ENCODE measurements around the gene KCNN3. TPM values are rescaled to one million over a fixed set of nuclear protein-coding genes. Genes with fewer than 3 reads are reported as not detected.

KCNN3 gene
- total and polyA plus RNA-seq, 2 of the 13 experiments (the other 11 are each of a cell fraction or from before 2014, with no cell fraction given) = not detected

DNA sequence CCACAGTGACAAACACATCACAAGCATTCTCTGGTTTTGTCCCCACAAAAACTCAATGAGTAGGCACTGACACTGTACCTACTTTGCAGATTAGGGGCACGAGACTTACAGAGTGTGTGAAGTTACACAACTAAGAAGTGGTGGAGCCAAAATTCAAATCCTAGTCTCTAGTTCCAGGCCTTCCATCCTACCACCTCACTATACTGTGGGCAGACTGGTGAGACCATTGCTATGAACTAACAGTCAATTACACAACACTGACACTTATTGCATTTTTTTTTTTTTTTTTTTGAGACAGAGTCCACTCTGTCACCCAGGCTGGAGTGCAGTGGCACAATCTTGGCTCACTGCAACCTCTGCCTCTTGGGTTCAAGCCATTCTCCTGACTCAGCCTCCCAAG lies 71.4 kb downstream of the KCNN3 start:
- no peak for DNase-seq (ENCODE audit: low spot score)
- no peak overlapping the region for H3K4me2 ChIP-seq (ENCODE audit: low read depth, low read length)
- no peak overlapping the region for H3K4me3 ChIP-seq (replicated peaks in 1 of 3; ENCODE audit: insufficient read depth in 1 of 3, low read depth in 2 of 3, low read length in 3 of 3)
- H3K9me3 ChIP-seq (ENCODE audit: low read length) = no peaks in the 10 kb centered on the region
- CTCF ChIA-PET (ENCODE audit: low intra/inter-chr PET ratio, low total read pairs) = no interaction called here
- BruUV-seq (replicated peaks) = no TSS peak
- H2AFZ ChIP-seq (ENCODE audit: low read length) = no peak overlapping the region
- FAIRE-seq = no peak
- H3K4me1 ChIP-seq (ENCODE audit: insufficient read depth, low read length) = no peaks in the 10 kb centered on the region
- H3K36me3 ChIP-seq (replicated peaks in 1 of 2; ENCODE audit: control insufficient read depth in 1 of 2, insufficient read depth in 2 of 2, low read length in 2 of 2) = no peaks in the 10 kb centered on the region
- no peaks in the 10 kb centered on the region for H4K20me1 ChIP-seq (ENCODE audit: insufficient read depth, low read length)
- intact Hi-C loops (cut with micrococcal nuclease; ENCODE audit: unreplicated experiment) = no loop called here
- H3K27ac ChIP-seq (ENCODE audit: extremely low read length, insufficient read depth, low read length) = no peak overlapping the region
- H3K9ac ChIP-seq (ENCODE audit: insufficient read depth, low read depth, low read length) = no peak overlapping the region
- ATAC-seq = no peak
- no peaks in the 10 kb centered on the region for H3K79me2 ChIP-seq (ENCODE audit: insufficient read depth, low read length)
- WGBS (ENCODE audit: low lambda C conversion rate) = no CpG with 5 or more reads among the region's 1 CpG
- POLR2A ChIA-PET = no interaction called here
- H3K27me3 ChIP-seq (ENCODE audit: control insufficient read depth in 1 of 2, insufficient read depth in 2 of 2, low read length in 2 of 2) = peaks cover 5 to 23% of the 10 kb centered on the region in 2 experiments; a peak in 4 of 5 replicates
- TF ChIP-seq MLLT10 (CRISPR knock-in tag; IDR thresholded peaks at IDR 0.05) = no peak
- TF ChIP-seq, protein P1, sequence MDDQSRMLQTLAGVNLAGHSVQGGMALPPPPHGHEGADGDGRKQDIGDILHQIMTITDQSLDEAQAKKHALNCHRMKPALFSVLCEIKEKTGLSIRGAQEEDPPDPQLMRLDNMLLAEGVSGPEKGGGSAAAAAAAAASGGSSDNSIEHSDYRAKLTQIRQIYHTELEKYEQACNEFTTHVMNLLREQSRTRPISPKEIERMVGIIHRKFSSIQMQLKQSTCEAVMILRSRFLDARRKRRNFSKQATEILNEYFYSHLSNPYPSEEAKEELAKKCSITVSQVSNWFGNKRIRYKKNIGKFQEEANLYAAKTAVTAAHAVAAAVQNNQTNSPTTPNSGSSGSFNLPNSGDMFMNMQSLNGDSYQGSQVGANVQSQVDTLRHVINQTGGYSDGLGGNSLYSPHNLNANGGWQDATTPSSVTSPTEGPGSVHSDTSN (CRISPR knock-in tag; IDR thresholded peaks at IDR 0.05; ENCODE audit: borderline replicate concordance) = no peak
- TF ChIP-seq, protein P2, sequence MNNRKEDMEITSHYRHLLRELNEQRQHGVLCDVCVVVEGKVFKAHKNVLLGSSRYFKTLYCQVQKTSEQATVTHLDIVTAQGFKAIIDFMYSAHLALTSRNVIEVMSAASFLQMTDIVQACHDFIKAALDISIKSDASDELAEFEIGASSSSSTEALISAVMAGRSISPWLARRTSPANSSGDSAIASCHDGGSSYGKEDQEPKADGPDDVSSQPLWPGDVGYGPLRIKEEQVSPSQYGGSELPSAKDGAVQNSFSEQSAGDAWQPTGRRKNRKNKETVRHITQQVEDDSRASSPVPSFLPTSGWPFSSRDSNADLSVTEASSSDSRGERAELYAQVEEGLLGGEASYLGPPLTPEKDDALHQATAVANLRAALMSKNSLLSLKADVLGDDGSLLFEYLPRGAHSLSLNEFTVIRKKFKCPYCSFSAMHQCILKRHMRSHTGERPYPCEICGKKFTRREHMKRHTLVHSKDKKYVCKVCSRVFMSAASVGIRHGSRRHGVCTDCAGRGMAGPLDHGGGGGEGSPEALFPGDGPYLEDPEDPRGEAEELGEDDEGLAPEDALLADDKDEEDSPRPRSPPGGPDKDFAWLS (CRISPR knock-in tag; IDR thresholded peaks at IDR 0.05; ENCODE audit: borderline replicate concordance) = no peak
- TF ChIP-seq, protein P3, sequence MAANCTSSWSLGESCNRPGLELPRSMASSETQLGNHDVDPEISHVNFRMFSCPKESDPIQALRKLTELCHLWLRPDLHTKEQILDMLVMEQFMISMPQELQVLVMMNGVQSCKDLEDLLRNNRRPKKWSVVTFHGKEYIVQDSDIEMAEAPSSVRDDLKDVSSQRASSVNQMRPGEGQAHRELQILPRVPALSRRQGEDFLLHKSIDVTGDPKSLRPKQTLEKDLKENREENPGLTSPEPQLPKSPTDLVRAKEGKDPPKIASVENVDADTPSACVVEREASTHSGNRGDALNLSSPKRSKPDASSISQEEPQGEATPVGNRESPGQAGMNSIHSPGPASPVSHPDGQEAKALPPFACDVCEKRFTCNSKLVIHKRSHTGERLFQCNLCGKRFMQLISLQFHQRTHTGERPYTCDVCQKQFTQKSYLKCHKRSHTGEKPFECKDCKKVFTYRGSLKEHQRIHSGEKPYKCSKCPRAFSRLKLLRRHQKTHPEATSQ (CRISPR knock-in tag; IDR thresholded peaks at IDR 0.05; ENCODE audit: borderline replicate concordance) = no peak
- TF ChIP-seq TARDBP (CRISPR knock-in tag; IDR thresholded peaks at IDR 0.05) = no peak
- no peak for TF ChIP-seq NCOR1 (IDR thresholded peaks at IDR 0.05; ENCODE audit: borderline replicate concordance, low read length)
- no peak for TF ChIP-seq ZNF251 (CRISPR knock-in tag; IDR thresholded peaks at IDR 0.05)
- TF ChIP-seq MED1 (CRISPR knock-in tag; IDR thresholded peaks at IDR 0.05) = no peak
- TF ChIP-seq BHLHE40 (IDR thresholded peaks at IDR 0.05; ENCODE audit: low read length) = no peak
- TF ChIP-seq JUNB (CRISPR knock-in tag; IDR thresholded peaks at IDR 0.05; ENCODE audit: borderline replicate concordance) = no peak
- no peak for TF ChIP-seq POLR2A (IDR thresholded peaks at IDR 0.05; ENCODE audit: insufficient read depth in 1 of 2, low read depth in 2 of 2, low read length in 2 of 2)
- TF ChIP-seq, protein P4, sequence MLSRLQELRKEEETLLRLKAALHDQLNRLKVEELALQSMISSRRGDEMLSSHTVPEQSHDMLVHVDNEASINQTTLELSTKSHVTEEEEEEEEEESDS (CRISPR knock-in tag; IDR thresholded peaks at IDR 0.05; ENCODE audit: borderline replicate concordance) = no peak
- no peak for TF ChIP-seq ZFY (CRISPR knock-in tag; IDR thresholded peaks at IDR 0.05)
- no peak for TF ChIP-seq SALL1 (CRISPR knock-in tag; IDR thresholded peaks at IDR 0.05)
- TF ChIP-seq EHMT2 (IDR thresholded peaks at IDR 0.05; ENCODE audit: borderline replicate concordance, low read depth, low read length) = no peak
- no peak for TF ChIP-seq SP5 (CRISPR knock-in tag; IDR thresholded peaks at IDR 0.05; ENCODE audit: borderline replicate concordance, low read depth)
- no peak for TF ChIP-seq ZFP82 (CRISPR knock-in tag; IDR thresholded peaks at IDR 0.05; ENCODE audit: borderline replicate concordance)
- in situ Hi-C loops (cut with HindIII; ENCODE audit: extremely low pct_ligation_motif_present, low pct_unique_long_range_greater_than_20kb) = no loop called here

Data from HepG2 (cell line).